Right forelimb (tissue), 1 donor: ENCODE data around the gene GPRIN3.
"Not testable (repeated sequence)": the region's sequence is repeated elsewhere in the genome, so short reads cannot be mapped to it uniquely, and the experiment has no call there.

Source experiments
- DNase-seq: peaks from one replicate; pipeline ENCODE4 v3.0.0-alpha.2; 2018

GPRIN3 gene

GRCh38 chr4:89309154-89309553 is 1.6 kb upstream of the GPRIN3 start:
- not testable (repeated sequence) for DNase-seq

GRCh38 chr4:89308161-89308500 is 531 bp upstream of the GPRIN3 start:
- DNase-seq, result no peak

GRCh38 chr4:89307178-89307445 is 488 bp downstream of the GPRIN3 start:
- no peak for DNase-seq

GRCh38 chr4:89306486-89307177 is 968 bp downstream of the GPRIN3 start:
- DNase-seq, result no peak

GRCh38 chr4:89305712-89306437 is 1.7 kb downstream of the GPRIN3 start:
- DNase-seq, result no peak

- DNase-seq, result no peak
Measured at GRCh38 chr4:89305028-89305427, 2.6 kb downstream of the GPRIN3 start.

GRCh38 chr4:89303814-89304388 is 3.7 kb downstream of the GPRIN3 start:
- DNase-seq, result no peak

GRCh38 chr4:89303177-89303576 is 4.4 kb downstream of the GPRIN3 start:
- no peak for DNase-seq

- DNase-seq, result no peak
Measured at GRCh38 chr4:89301902-89302301, 5.7 kb downstream of the GPRIN3 start.

GRCh38 chr4:89301003-89301402 is 6.6 kb downstream of the GPRIN3 start:
- DNase-seq, result no peak

GRCh38 chr4:89300499-89300898 is 7.1 kb downstream of the GPRIN3 start:
- no peak for DNase-seq

GRCh38 chr4:89300060-89300459 is 7.5 kb downstream of the GPRIN3 start:
- DNase-seq, result no peak

GRCh38 chr4:89299153-89299791 is 8.3 kb downstream of the GPRIN3 start:
- no peak for DNase-seq

GRCh38 chr4:89298788-89299152 is 8.8 kb downstream of the GPRIN3 start:
- DNase-seq, result no peak

- no peak for DNase-seq
Measured at GRCh38 chr4:89298155-89298554, 9.4 kb downstream of the GPRIN3 start.

GRCh38 chr4:89296896-89297295 is 10.7 kb downstream of the GPRIN3 start:
- no peak for DNase-seq

GRCh38 chr4:89296399-89296798 is 11.2 kb downstream of the GPRIN3 start:
- no peak for DNase-seq

- DNase-seq, result no peak
Measured at GRCh38 chr4:89295415-89295927, 12.1 kb downstream of the GPRIN3 start.

- no peak for DNase-seq
Measured at GRCh38 chr4:89294573-89295269, 12.9 kb downstream of the GPRIN3 start.

- no peak for DNase-seq
Measured at GRCh38 chr4:89293299-89293698, 14.3 kb downstream of the GPRIN3 start.

GRCh38 chr4:89290727-89291516 is 16.7 kb downstream of the GPRIN3 start:
- no peak for DNase-seq

GRCh38 chr4:89289312-89289711 is 18.3 kb downstream of the GPRIN3 start:
- DNase-seq, result no peak
